Gastrocnemius medialis (tissue), 4 donors: ENCODE results near the gene THRSP.

ENCODE experiments used
- POLR2A ChIP-seq, 2 donors: fragments of 450-650 bp; IDR thresholded peaks; one replicate each; pipeline ENCODE4 v1.6.1; 2017; ENCODE audit warnings: antibody characterized with exemption in 2 of 2, mild to moderate bottlenecking in 2 of 2, moderate library complexity in 2 of 2
- TF ChIP-seq, protein P1 (sequence below), 5 experiments: fragments of 450-650 bp in 3 of 5; fragments of 200-600 bp in 2 of 5; sonication (generic) in 2 of 5; IDR thresholded peaks in 4 of 5; conservative IDR thresholded peaks in 1 of 5; 1 replicate in 4 of 5; 2 replicates in 1 of 5; pipeline ENCODE4 v1.5.1; 2016 to 2019; ENCODE audit warnings: antibody characterized with exemption in 5 of 5, mild to moderate bottlenecking in 3 of 5, moderate library complexity in 3 of 5

DNA sequence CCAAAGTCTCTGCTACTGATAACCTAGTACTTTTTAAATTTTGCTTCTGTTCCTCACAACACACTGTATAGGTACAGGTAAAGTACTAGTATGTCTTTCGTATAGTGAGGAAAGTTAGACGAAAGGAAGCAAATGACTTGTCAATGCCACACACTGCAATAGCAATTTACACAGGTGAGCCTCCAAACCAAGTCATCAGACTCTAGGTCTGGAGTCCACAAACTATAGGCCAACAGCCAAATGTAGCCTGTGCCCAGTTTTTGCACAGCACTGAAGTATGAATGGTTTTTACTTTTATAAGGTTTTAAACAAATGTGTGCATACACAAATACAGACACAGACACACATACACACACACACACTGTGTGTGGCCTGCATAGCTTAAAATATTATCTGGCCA, 47.6 kb downstream of the THRSP start:
- TF ChIP-seq, protein P1, sequence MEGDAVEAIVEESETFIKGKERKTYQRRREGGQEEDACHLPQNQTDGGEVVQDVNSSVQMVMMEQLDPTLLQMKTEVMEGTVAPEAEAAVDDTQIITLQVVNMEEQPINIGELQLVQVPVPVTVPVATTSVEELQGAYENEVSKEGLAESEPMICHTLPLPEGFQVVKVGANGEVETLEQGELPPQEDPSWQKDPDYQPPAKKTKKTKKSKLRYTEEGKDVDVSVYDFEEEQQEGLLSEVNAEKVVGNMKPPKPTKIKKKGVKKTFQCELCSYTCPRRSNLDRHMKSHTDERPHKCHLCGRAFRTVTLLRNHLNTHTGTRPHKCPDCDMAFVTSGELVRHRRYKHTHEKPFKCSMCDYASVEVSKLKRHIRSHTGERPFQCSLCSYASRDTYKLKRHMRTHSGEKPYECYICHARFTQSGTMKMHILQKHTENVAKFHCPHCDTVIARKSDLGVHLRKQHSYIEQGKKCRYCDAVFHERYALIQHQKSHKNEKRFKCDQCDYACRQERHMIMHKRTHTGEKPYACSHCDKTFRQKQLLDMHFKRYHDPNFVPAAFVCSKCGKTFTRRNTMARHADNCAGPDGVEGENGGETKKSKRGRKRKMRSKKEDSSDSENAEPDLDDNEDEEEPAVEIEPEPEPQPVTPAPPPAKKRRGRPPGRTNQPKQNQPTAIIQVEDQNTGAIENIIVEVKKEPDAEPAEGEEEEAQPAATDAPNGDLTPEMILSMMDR (IDR thresholded peaks at IDR 0.05 in 4 of 5, conservative IDR thresholded peaks at IDR 0.05 in 1 of 5) = no peak
- TF ChIP-seq POLR2A (IDR thresholded peaks at IDR 0.05) = no peak
